Natural killer cell (primary cell): ENCODE results near the gene GPR3. TPM values are rescaled to one million over a fixed set of nuclear protein-coding genes. Genes with fewer than 3 reads are reported as not detected.
A peak's percentile ranks its signal among the peaks of the same experiment; 100 is the strongest.

Source experiments
- ATAC-seq, 3 donors: fragments of 150-1000 bp in 2 of 3; fragments of 200-7000 bp in 1 of 3; cut with Tn5 transposase; 1 replicate in 1 of 3; 2 replicates in 2 of 3; pipeline ENCODE4 v1.10.0; 2021; ENCODE audit warnings: mild to moderate bottlenecking in 2 of 3, moderate library complexity in 2 of 3
- DNase-seq, 2 donors: peaks; one replicate each; pipeline versions ENCODE4 v3.0.0 to v3.0.0-alpha.2; 2013 to 2021; ENCODE audit warnings: mixed read lengths in 1 of 2
- H3K27ac ChIP-seq: one replicate; pipeline ENCODE4 v1.5.1; 2013; ENCODE audit warnings: mild to moderate bottlenecking, low read length
- H3K27me3 ChIP-seq: one replicate; pipeline ENCODE4 v1.6.1; 2013; ENCODE audit warnings: low read length; ENCODE audit not compliant: control insufficient read depth, insufficient read depth
- H3K36me3 ChIP-seq: one replicate; pipeline ENCODE4 v1.6.1; 2013; ENCODE audit warnings: low read length; ENCODE audit not compliant: control insufficient read depth, insufficient read depth
- H3K4me1 ChIP-seq: one replicate; pipeline ENCODE4 v1.6.1; 2013; ENCODE audit warnings: low read length; ENCODE audit not compliant: control insufficient read depth, insufficient read depth
- H3K4me3 ChIP-seq: one replicate; pipeline ENCODE4 v1.5.1; 2013; ENCODE audit warnings: low read length
- H3K9me3 ChIP-seq: one replicate; pipeline ENCODE4 v1.6.1; 2013; ENCODE audit warnings: low read length; ENCODE audit not compliant: control insufficient read depth, insufficient read depth
- H3K27ac Mint-ChIP-seq, 2 donors: one replicate each; pipeline ENCODE4 v1.8.0; 2022; ENCODE audit warnings: mild to moderate bottlenecking in 2 of 2, mixed read lengths in 2 of 2, moderate library complexity in 1 of 2
- H3K27me3 Mint-ChIP-seq, 2 donors: one replicate each; pipeline ENCODE4 v1.8.0; 2022; ENCODE audit warnings: low read depth in 2 of 2, mixed read lengths in 2 of 2
- H3K36me3 Mint-ChIP-seq: one replicate; pipeline ENCODE4 v1.8.0; 2022; ENCODE audit warnings: mixed read lengths
- H3K4me1 Mint-ChIP-seq, 2 donors: one replicate each; pipeline ENCODE4 v1.8.0; 2022; ENCODE audit warnings: mixed read lengths in 2 of 2
- H3K4me3 Mint-ChIP-seq: one replicate; pipeline ENCODE4 v1.8.0; 2022; ENCODE audit warnings: mild to moderate bottlenecking, moderate library complexity, mixed read lengths
- H3K9me3 Mint-ChIP-seq, 2 donors: one replicate each; pipeline ENCODE4 v1.8.0; 2022; ENCODE audit warnings: mixed read lengths in 2 of 2
- CTCF ChIP-seq: fragments of 200-600 bp; IDR thresholded peaks from one replicate; pipeline ENCODE4 v1.8.0; 2022; ENCODE audit warnings: antibody characterized with exemption
- WGBS: methylation state at CpG from one replicate; pipeline ENCODE4 v1.1.7; 2013; ENCODE audit warnings: missing lambda C conversion rate; ENCODE audit not compliant: insufficient coverage; 5-methylcytosine and 5-hydroxymethylcytosine counted together
- intact Hi-C: fragments of 100-400 bp; cut with micrococcal nuclease; formaldehyde crosslinking; loops from one replicate; pipeline ENCODE4 v1.14.2; 2022
- total RNA-seq, 4 donors: library from RNA; stranded (reverse); fragments of 120-200 nt in 1 of 4; gene quantifications; one replicate each; pipeline versions ENCODE4 v1.2.3 to v1.2.4, GENCODE V29; 2013 to 2022

The GPR3 gene
- total RNA-seq, 3 donors from 2014 or later (not counting 1 experiment from before 2014, with no cell fraction given): 0.39 to 0.87 (median 0.60) TPM

- intact Hi-C loops: no loop called here
- Mint-ChIP-seq H3K4me1 (peaks cover 30 to 51% of the 10 kb centered on the region in 2 donors), H3K27ac (peak overlapping the region; percentile 14 to 31), H3K27me3 (no peaks in the 10 kb centered on the region), H3K36me3 (no peaks in the 10 kb centered on the region), H3K9me3 (no peaks in the 10 kb centered on the region), H3K4me3 (peak overlapping the region; percentile 75)
- no peak for TF ChIP-seq CTCF
- Histone ChIP-seq H3K27me3 (no peaks in the 10 kb centered on the region), H3K36me3 (no peaks in the 10 kb centered on the region), H3K27ac (no peak overlapping the region), H3K4me1 (peaks cover 57% of the 10 kb centered on the region), H3K9me3 (no peaks in the 10 kb centered on the region), H3K4me3 (peak overlapping the region; percentile 29)
- 17% methylated on average over 67 of the region's 71 CpGs for WGBS
- DNase-seq: peak; percentile 55 to 68
- ATAC-seq: peak; percentile 11 to 33 (median 29)
Observed at GRCh38 chr1:27360159-27361043, 32.0 kb upstream of the GPR3 start.

DNA sequence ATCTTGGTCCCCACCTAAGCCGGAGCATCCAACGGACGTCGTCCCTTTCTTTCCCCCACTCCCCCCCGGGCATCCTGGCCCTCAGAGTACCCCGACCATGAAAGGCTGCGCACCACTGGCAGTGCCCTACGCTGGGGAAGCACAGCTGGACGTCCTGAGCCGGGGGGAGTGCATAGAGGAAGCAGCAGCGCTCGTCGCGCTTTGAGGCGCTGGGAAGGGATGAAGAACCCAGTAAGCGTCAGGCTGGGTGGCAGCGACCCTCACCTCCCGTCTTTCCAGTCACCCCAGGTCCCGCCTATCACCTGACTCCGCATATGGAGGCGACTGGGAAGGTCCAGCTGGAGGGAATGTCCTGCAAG is 31.4 kb upstream of the GPR3 start:
- ATAC-seq (no peak), DNase-seq (no peak)
- Mint-ChIP-seq H3K4me3 (peak overlapping the region; percentile 75), H3K27me3 (no peaks in the 10 kb centered on the region), H3K36me3 (no peaks in the 10 kb centered on the region), H3K27ac (peak overlapping the region in 1 of 2 donors; percentile 31), H3K4me1 (peaks cover 29 to 51% of the 10 kb centered on the region in 2 donors), H3K9me3 (no peaks in the 10 kb centered on the region)
- Histone ChIP-seq H3K4me1 (peaks cover 57% of the 10 kb centered on the region), H3K4me3 (no peak overlapping the region), H3K27me3 (no peaks in the 10 kb centered on the region), H3K27ac (no peak overlapping the region), H3K36me3 (no peaks in the 10 kb centered on the region), H3K9me3 (no peaks in the 10 kb centered on the region)
- TF ChIP-seq CTCF: no peak
- WGBS: 77% methylated on average over 21 of the region's 21 CpGs
- intact Hi-C loops: no loop called here

GRCh38 chr1:27361553-27361952 is 30.9 kb upstream of the GPR3 start:
- no peaks in the 10 kb centered on the region for H3K27me3 Mint-ChIP-seq
- TF ChIP-seq CTCF: no peak
- no peak overlapping the region for H3K4me3 Mint-ChIP-seq
- H3K4me1 Mint-ChIP-seq: peaks cover 29 to 48% of the 10 kb centered on the region in 2 donors
- no peak for DNase-seq
- peaks cover 53% of the 10 kb centered on the region for H3K4me1 ChIP-seq
- no peak overlapping the region for H3K4me3 ChIP-seq
- H3K36me3 ChIP-seq: no peaks in the 10 kb centered on the region
- no peaks in the 10 kb centered on the region for H3K9me3 ChIP-seq
- ATAC-seq: no peak
- WGBS: 92% methylated on average over 8 of the region's 8 CpGs
- intact Hi-C loops: no loop called here
- no peak overlapping the region for H3K27ac ChIP-seq
- no peak overlapping the region for H3K27ac Mint-ChIP-seq
- no peaks in the 10 kb centered on the region for H3K36me3 Mint-ChIP-seq
- no peaks in the 10 kb centered on the region for H3K9me3 Mint-ChIP-seq
- H3K27me3 ChIP-seq: no peaks in the 10 kb centered on the region
